PC-9 (cell line): ENCODE data around the gene MTX1.

Source experiments
- CTCF ChIP-seq: fragments of 200-600 bp; sonication (generic); conservative IDR thresholded peaks from 2 replicates; pipeline ENCODE4 v1.6.1; 2017; ENCODE audit warnings: mixed run types, antibody characterized with exemption, mild to moderate bottlenecking, moderate library complexity
- EZH2 ChIP-seq: fragments of 200-600 bp; sonication (generic); IDR thresholded peaks from 2 replicates; pipeline ENCODE4 v1.8.0; 2017; ENCODE audit warnings: antibody characterized with exemption, low read depth

- TF ChIP-seq CTCF: no peak
- TF ChIP-seq EZH2: no peak
Measured at GRCh38 chr1:155260276-155260675, 51.8 kb downstream of the MTX1 start.
